ENCODE measurements around the gene IL13RA1.
"Not testable (repeated sequence)": the region's sequence is repeated elsewhere in the genome, so short reads cannot be mapped to it uniquely, and the experiment has no call there.

Gene IL13RA1

GRCh38 chrX:118729042-118729652 is 1.7 kb downstream of the IL13RA1 start:
- DNase-seq = no peak

GRCh38 chrX:118730500-118731247 is 3.3 kb downstream of the IL13RA1 start:
- DNase-seq = no peak

- DNase-seq = not testable (repeated sequence)
Observed at GRCh38 chrX:118732551-118732950, 5.1 kb downstream of the IL13RA1 start.

GRCh38 chrX:118734909-118735308 is 7.5 kb downstream of the IL13RA1 start:
- peak; percentile 7 for DNase-seq

GRCh38 chrX:118736394-118737010 is 9.1 kb downstream of the IL13RA1 start:
- DNase-seq = no peak

GRCh38 chrX:118739577-118739976 is 12.2 kb downstream of the IL13RA1 start:
- no peak for DNase-seq

- DNase-seq = no peak
Observed at GRCh38 chrX:118740276-118740889, 13.0 kb downstream of the IL13RA1 start.

GRCh38 chrX:118742176-118742575 is 14.8 kb downstream of the IL13RA1 start:
- DNase-seq = no peak

- no peak for DNase-seq
Observed at GRCh38 chrX:118745570-118745969, 18.2 kb downstream of the IL13RA1 start.

GRCh38 chrX:118751950-118752783 is 24.8 kb downstream of the IL13RA1 start:
- no peak for DNase-seq

- no peak for DNase-seq
Observed at GRCh38 chrX:118755633-118756032, 28.2 kb downstream of the IL13RA1 start.

GRCh38 chrX:118756101-118756500 is 28.7 kb downstream of the IL13RA1 start:
- DNase-seq = no peak

GRCh38 chrX:118758511-118758910 is 31.1 kb downstream of the IL13RA1 start:
- DNase-seq = no peak

GRCh38 chrX:118760025-118760424 is 32.6 kb downstream of the IL13RA1 start:
- no peak for DNase-seq

GRCh38 chrX:118761939-118762707 is 34.7 kb downstream of the IL13RA1 start:
- no peak for DNase-seq

GRCh38 chrX:118763489-118763888 is 36.1 kb downstream of the IL13RA1 start:
- DNase-seq = no peak

- no peak for DNase-seq
Observed at GRCh38 chrX:118764122-118764521, 36.7 kb downstream of the IL13RA1 start.

- DNase-seq = no peak
Observed at GRCh38 chrX:118770133-118770760, 42.8 kb downstream of the IL13RA1 start.

- DNase-seq = no peak
Observed at GRCh38 chrX:118772051-118772450, 44.6 kb downstream of the IL13RA1 start.

GRCh38 chrX:118773782-118774181 is 46.4 kb downstream of the IL13RA1 start:
- DNase-seq = no peak

GRCh38 chrX:118779581-118779980 is 52.2 kb downstream of the IL13RA1 start:
- no peak for DNase-seq

Measured in activated CD4-positive, alpha-beta T cell treated with anti-CD3 and anti-CD28 coated beads, Interleukin-2, Interleukin-6, amounts not matched to agents 100 ng/mL and 50 ng/mL, durations not matched to agents 16 hours and 8 hours (primary cell).